LNCAP (cell line): Measurements from ENCODE around the gene ENGASE.

Experiments
- TF ChIP-seq, protein P1 (sequence below): fragments of 450-650 bp; IDR thresholded peaks from 2 replicates; pipeline ENCODE4 v1.5.1; 2017; ENCODE audit warnings: mild to moderate bottlenecking

The ENGASE gene

DNA sequence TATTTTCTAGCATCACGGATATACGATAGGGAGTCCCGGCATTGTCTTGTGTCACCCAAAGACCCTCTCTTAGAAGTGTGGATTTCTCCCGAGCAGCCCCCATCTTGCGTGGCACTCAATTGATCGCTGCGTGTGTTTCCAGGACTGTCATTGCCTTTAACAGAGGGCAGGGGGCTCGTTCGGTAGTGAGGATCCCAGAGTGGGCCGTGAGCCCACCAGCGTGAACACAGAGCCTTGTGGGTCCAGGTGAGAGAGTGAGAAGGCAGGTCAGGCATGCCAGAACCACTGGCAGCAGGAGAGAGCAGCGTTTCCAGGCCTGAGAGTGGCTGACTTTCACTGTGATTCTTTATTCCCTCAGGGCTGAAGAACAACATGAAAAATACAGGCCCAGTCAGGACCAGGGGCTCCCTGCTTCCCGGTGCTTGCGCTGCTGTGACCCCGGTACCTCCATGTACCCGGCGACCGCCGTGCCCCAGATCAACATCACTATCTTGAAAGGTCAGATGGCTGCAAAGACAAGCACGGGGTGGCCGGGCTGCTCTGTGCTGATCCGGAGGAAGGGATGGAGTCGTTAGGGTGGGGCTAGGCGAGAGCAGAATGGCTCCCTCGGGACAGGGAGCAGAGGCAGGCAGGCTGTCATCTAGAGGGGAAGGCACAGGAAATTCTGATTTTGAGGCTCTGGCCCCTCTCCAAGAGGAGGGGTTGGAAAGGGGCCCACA is 28.3 kb upstream of the ENGASE start:
- TF ChIP-seq, protein P1, sequence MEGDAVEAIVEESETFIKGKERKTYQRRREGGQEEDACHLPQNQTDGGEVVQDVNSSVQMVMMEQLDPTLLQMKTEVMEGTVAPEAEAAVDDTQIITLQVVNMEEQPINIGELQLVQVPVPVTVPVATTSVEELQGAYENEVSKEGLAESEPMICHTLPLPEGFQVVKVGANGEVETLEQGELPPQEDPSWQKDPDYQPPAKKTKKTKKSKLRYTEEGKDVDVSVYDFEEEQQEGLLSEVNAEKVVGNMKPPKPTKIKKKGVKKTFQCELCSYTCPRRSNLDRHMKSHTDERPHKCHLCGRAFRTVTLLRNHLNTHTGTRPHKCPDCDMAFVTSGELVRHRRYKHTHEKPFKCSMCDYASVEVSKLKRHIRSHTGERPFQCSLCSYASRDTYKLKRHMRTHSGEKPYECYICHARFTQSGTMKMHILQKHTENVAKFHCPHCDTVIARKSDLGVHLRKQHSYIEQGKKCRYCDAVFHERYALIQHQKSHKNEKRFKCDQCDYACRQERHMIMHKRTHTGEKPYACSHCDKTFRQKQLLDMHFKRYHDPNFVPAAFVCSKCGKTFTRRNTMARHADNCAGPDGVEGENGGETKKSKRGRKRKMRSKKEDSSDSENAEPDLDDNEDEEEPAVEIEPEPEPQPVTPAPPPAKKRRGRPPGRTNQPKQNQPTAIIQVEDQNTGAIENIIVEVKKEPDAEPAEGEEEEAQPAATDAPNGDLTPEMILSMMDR: no peak

GRCh38 chr17:79046916-79047280 is 27.7 kb upstream of the ENGASE start:
- TF ChIP-seq, protein P1: no peak

GRCh38 chr17:79047291-79047920 is 27.2 kb upstream of the ENGASE start:
- TF ChIP-seq, protein P1: no peak

GRCh38 chr17:79047923-79048825 is 26.4 kb upstream of the ENGASE start:
- TF ChIP-seq, protein P1: no peak

DNA sequence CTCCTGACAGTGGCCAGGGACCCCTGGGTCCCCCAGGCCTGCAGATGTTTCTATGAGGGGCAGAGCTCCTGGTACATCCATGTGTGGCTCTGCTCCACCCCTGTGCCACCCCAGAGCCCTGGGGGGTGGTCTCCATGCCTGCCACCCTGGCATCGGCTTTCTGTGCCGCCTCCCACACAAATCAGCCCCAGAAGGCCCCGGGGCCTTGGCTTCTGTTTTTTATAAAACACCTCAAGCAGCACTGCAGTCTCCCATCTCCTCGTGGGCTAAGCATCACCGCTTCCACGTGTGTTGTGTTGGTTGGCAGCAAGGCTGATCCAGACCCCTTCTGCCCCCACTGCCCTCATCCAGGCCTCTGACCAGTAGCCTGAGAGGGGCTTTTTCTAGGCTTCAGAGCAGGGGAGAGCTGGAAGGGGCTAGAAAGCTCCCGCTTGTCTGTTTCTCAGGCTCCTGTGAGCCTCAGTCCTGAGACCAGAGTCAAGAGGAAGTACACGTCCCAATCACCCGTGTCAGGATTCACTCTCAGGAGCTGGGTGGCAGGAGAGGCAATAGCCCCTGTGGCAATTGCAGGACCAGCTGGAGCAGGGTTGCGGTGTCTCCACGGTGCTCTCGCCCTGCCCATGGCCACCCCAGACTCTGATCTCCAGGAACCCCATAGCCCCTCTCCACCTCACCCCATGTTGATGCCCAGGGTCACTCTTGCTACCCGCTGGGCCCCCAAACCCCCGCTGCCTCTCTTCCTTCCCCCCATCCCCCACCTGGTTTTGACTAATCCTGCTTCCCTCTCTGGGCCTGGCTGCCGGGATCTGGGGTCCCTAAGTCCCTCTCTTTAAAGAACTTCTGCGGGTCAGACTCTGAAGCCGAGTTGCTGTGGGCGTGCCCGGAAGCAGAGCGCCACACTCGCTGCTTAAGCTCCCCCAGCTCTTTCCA is 25.5 kb upstream of the ENGASE start:
- TF ChIP-seq, protein P1: no peak

- TF ChIP-seq, protein P1: no peak
These were observed 24.8 kb upstream of the ENGASE start for GRCh38 chr17:79049821-79050220.

DNA sequence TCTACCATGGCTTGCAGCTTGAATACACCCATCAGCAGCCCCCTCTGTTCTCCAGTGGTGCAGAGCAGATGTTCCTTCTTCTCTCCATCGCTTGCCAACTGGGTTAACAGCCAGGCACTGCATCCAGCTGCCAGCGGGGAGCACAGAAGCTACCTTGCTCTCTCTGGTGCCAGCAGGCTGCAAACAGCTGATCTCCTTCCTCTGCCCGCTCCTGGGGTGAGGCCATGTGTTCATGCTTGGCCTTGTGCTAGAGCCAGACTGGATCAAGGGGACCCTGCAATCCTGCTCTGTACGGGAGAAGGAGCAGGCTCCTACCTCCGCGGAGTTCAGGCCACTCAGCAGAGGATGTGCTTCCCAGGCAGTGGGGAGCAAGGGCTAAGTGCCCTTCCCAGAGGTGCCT is 24.1 kb upstream of the ENGASE start:
- TF ChIP-seq, protein P1: no peak
